ENCODE results near the gene ZNF574.
"Not testable (repeated sequence)": the region's sequence is repeated elsewhere in the genome, so short reads cannot be mapped to it uniquely, and the experiment has no call there.

Gene ZNF574

DNA sequence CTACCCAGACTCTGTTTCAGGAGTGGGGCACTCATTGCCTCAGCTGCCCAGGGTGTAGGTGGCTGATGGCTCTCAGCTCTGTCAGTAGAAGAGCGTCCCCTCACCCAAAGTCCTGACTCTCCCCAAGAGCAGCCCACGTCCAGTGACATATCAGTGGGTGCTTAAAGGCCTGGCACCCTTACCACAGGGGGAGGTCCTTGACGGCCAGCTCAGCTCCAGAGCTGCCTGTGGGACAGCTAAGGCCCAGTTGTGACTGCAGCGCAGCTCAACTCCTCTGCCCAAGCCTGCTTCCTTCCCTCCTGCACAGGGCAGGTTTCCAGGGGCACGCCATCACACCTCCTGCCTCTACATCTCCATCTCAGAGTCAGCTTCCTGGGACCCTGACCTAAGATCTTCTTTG is 38.3 kb upstream of the ZNF574 start:
- TF ChIP-seq, protein P1, sequence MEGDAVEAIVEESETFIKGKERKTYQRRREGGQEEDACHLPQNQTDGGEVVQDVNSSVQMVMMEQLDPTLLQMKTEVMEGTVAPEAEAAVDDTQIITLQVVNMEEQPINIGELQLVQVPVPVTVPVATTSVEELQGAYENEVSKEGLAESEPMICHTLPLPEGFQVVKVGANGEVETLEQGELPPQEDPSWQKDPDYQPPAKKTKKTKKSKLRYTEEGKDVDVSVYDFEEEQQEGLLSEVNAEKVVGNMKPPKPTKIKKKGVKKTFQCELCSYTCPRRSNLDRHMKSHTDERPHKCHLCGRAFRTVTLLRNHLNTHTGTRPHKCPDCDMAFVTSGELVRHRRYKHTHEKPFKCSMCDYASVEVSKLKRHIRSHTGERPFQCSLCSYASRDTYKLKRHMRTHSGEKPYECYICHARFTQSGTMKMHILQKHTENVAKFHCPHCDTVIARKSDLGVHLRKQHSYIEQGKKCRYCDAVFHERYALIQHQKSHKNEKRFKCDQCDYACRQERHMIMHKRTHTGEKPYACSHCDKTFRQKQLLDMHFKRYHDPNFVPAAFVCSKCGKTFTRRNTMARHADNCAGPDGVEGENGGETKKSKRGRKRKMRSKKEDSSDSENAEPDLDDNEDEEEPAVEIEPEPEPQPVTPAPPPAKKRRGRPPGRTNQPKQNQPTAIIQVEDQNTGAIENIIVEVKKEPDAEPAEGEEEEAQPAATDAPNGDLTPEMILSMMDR (conservative IDR thresholded peaks at IDR 0.05; ENCODE audit: low read length): no peak
- no peak for TF ChIP-seq EZH2phosphoT487 (IDR thresholded peaks at IDR 0.05; ENCODE audit: borderline replicate concordance)
- H3K4me2 ChIP-seq (ENCODE audit: low read depth, low read length, poor library complexity, severe bottlenecking): no peak overlapping the region
- no peaks in the 10 kb centered on the region for H3K27me3 ChIP-seq (ENCODE audit: insufficient read depth, low read length, poor library complexity, severe bottlenecking)
- H3K4me3 ChIP-seq (ENCODE audit: low read length, poor library complexity, severe bottlenecking): no peak overlapping the region
- no peaks in the 10 kb centered on the region for H3K4me1 ChIP-seq (ENCODE audit: insufficient read depth, low read length, poor library complexity, severe bottlenecking)
- H4K20me1 ChIP-seq (ENCODE audit: insufficient read depth, low read length, poor library complexity, severe bottlenecking): no peaks in the 10 kb centered on the region
- no peaks in the 10 kb centered on the region for H3K9me3 ChIP-seq (ENCODE audit: insufficient read depth, low read depth, low read length)
- no peak overlapping the region for H3K9ac ChIP-seq (ENCODE audit: low read depth, low read length, poor library complexity, severe bottlenecking)
- H3K79me2 ChIP-seq (ENCODE audit: insufficient read depth, low read length): no peaks in the 10 kb centered on the region
- no peak overlapping the region for H2AFZ ChIP-seq (ENCODE audit: low read length)
- no peaks in the 10 kb centered on the region for H3K36me3 ChIP-seq (ENCODE audit: insufficient read depth, low read length)
- no peaks in the 10 kb centered on the region for H3F3A ChIP-seq (ENCODE audit: low read depth)
- H3K9me2 ChIP-seq (replicated peaks; ENCODE audit: low read depth, low read length): no peaks in the 10 kb centered on the region

DNA sequence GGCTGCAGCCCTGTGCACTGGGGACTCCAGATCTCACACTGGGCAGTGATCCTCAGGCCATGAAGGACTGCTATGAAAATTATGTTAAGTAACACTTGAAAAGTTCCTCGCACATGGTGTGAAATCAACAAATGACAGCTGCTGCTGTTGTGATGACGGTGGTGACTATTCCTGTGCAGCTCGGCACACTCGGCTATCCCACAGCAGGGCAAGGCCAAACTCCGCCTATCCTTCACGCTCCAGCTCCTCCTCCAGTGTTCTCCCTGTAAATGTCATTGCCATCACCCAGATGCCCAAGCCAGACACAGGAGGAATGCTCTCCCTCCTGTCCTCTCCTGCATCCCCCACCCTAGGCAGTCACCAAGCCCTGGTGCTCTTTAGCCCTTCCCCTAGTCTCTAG is 37.3 kb upstream of the ZNF574 start:
- Histone ChIP-seq H3F3A (ENCODE audit: low read depth) (no peaks in the 10 kb centered on the region), H3K36me3 (ENCODE audit: insufficient read depth, low read length) (no peaks in the 10 kb centered on the region), H3K79me2 (ENCODE audit: insufficient read depth, low read length) (no peaks in the 10 kb centered on the region), H3K4me2 (ENCODE audit: low read depth, low read length, poor library complexity, severe bottlenecking) (no peak overlapping the region), H3K4me3 (ENCODE audit: low read length, poor library complexity, severe bottlenecking) (no peak overlapping the region), H3K27me3 (ENCODE audit: insufficient read depth, low read length, poor library complexity, severe bottlenecking) (no peaks in the 10 kb centered on the region), H3K9ac (ENCODE audit: low read depth, low read length, poor library complexity, severe bottlenecking) (no peak overlapping the region), H2AFZ (ENCODE audit: low read length) (no peak overlapping the region), H3K4me1 (ENCODE audit: insufficient read depth, low read length, poor library complexity, severe bottlenecking) (no peaks in the 10 kb centered on the region), H4K20me1 (ENCODE audit: insufficient read depth, low read length, poor library complexity, severe bottlenecking) (no peaks in the 10 kb centered on the region), H3K9me2 (replicated peaks; ENCODE audit: low read depth, low read length) (no peaks in the 10 kb centered on the region), H3K9me3 (ENCODE audit: insufficient read depth, low read depth, low read length) (no peaks in the 10 kb centered on the region)
- no peak for TF ChIP-seq EZH2phosphoT487 (IDR thresholded peaks at IDR 0.05; ENCODE audit: borderline replicate concordance)
- TF ChIP-seq, protein P1 (conservative IDR thresholded peaks at IDR 0.05; ENCODE audit: low read length): no peak

DNA sequence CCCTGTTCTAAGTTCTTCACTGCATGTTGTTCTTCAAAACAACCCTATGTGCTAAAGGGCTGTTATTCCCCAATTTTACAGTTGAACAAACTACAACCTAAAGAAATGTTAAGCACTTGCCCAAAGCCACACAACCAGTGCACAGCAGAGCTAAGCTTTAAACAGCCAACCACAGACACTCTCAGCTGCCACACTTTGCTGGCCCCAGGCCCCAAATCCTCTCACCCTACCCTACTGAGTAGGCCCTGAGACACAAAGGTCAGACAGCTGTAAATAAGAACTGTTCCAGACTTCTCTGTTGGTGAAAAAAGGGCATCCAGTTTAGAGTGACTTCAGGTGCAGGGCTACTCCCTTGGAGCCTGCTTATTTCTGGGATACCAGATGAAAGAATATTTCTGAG is 35.9 kb upstream of the ZNF574 start:
- Histone ChIP-seq H3F3A (ENCODE audit: low read depth) (no peaks in the 10 kb centered on the region), H2AFZ (ENCODE audit: low read length) (no peak overlapping the region), H3K27me3 (ENCODE audit: insufficient read depth, low read length, poor library complexity, severe bottlenecking) (no peaks in the 10 kb centered on the region), H3K36me3 (ENCODE audit: insufficient read depth, low read length) (no peaks in the 10 kb centered on the region), H3K4me3 (ENCODE audit: low read length, poor library complexity, severe bottlenecking) (no peak overlapping the region), H3K9ac (ENCODE audit: low read depth, low read length, poor library complexity, severe bottlenecking) (no peak overlapping the region), H3K79me2 (ENCODE audit: insufficient read depth, low read length) (no peaks in the 10 kb centered on the region), H3K4me2 (ENCODE audit: low read depth, low read length, poor library complexity, severe bottlenecking) (no peak overlapping the region), H3K9me3 (ENCODE audit: insufficient read depth, low read depth, low read length) (no peaks in the 10 kb centered on the region), H3K4me1 (ENCODE audit: insufficient read depth, low read length, poor library complexity, severe bottlenecking) (no peaks in the 10 kb centered on the region), H3K9me2 (replicated peaks; ENCODE audit: low read depth, low read length) (no peaks in the 10 kb centered on the region), H4K20me1 (ENCODE audit: insufficient read depth, low read length, poor library complexity, severe bottlenecking) (no peaks in the 10 kb centered on the region)
- TF ChIP-seq, protein P1 (conservative IDR thresholded peaks at IDR 0.05; ENCODE audit: low read length): no peak
- no peak for TF ChIP-seq EZH2phosphoT487 (IDR thresholded peaks at IDR 0.05; ENCODE audit: borderline replicate concordance)

DNA sequence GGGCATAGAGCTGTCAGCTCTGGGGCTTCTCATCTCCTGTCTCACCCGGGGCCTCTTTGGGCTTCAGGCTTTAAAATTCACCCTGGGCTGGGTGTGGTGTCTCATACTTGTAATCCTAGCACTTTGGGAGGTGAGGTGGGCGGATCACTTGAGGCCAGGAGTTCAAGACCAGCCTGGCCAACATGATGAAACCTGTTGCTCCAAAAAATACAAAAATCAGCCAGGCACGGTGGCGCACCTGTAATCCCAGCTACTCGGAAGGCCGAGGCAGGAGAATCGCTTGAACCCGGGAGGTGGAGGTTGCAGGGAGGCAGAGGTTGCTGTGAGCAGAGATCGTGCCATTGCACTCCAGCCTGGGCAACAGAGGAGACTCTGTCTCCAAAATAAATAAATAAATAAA is 35.5 kb upstream of the ZNF574 start:
- not testable (repeated sequence) for H3K9me2 ChIP-seq (replicated peaks; ENCODE audit: low read depth, low read length); H2AFZ ChIP-seq (ENCODE audit: low read length); H3K4me1 ChIP-seq (ENCODE audit: insufficient read depth, low read length, poor library complexity, severe bottlenecking); H3K79me2 ChIP-seq (ENCODE audit: insufficient read depth, low read length); H3K36me3 ChIP-seq (ENCODE audit: insufficient read depth, low read length); H3K27me3 ChIP-seq (ENCODE audit: insufficient read depth, low read length, poor library complexity, severe bottlenecking); H3K4me3 ChIP-seq (ENCODE audit: low read length, poor library complexity, severe bottlenecking); H3K9ac ChIP-seq (ENCODE audit: low read depth, low read length, poor library complexity, severe bottlenecking); H4K20me1 ChIP-seq (ENCODE audit: insufficient read depth, low read length, poor library complexity, severe bottlenecking); H3K4me2 ChIP-seq (ENCODE audit: low read depth, low read length, poor library complexity, severe bottlenecking); H3K9me3 ChIP-seq (ENCODE audit: insufficient read depth, low read depth, low read length); H3F3A ChIP-seq (ENCODE audit: low read depth)

All from Loucy (cell line).